ENCODE data around the gene TCP1.
"Not testable (repeated sequence)": the region's sequence is repeated elsewhere in the genome, so short reads cannot be mapped to it uniquely, and the experiment has no call there.

The TCP1 gene

GRCh38 chr6:159789377-159790148 is at the start of gene TCP1:
Gene TCP1 (minus strand): TSS chr6:159789602. CDS start chr6:159789468, 134 bp downstream.
- peak; percentile 95 to 96 (median 96) for DNase-seq (ENCODE audit: low read depth in 3 of 3, low spot score in 1 of 3)

- no peak for DNase-seq (ENCODE audit: low read depth in 3 of 3, low spot score in 1 of 3)
These were observed 48.8 kb upstream of the TCP1 start for GRCh38 chr6:159838020-159838744.

DNA sequence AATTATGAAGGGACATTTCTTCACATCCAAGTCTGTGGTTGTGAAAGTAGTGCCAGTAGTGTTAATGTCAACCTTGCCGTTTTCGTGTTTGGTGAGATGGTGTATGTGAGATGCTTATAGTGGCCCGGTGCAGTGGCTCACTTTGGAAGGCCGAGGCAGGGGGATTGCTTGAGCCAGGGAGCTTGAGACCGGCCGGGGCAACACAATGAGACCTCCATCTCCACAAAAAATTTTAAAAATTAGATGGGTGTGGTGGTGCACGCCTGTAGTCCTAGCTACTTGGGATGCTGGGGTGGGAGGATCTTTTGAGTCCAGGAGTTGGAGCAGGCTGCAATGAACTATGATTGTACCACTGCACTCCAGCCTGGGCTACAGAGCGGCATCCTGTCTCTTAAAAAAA is 48.1 kb upstream of the TCP1 start:
- DNase-seq (ENCODE audit: low read depth in 3 of 3, low spot score in 1 of 3): no peak

- no peak for DNase-seq (ENCODE audit: low read depth in 3 of 3, low spot score in 1 of 3)
These were observed 47.5 kb upstream of the TCP1 start for GRCh38 chr6:159836718-159837490.

- DNase-seq (ENCODE audit: low read depth in 3 of 3, low spot score in 1 of 3): no peak
These were observed 44.7 kb upstream of the TCP1 start for GRCh38 chr6:159833997-159834603.

DNA sequence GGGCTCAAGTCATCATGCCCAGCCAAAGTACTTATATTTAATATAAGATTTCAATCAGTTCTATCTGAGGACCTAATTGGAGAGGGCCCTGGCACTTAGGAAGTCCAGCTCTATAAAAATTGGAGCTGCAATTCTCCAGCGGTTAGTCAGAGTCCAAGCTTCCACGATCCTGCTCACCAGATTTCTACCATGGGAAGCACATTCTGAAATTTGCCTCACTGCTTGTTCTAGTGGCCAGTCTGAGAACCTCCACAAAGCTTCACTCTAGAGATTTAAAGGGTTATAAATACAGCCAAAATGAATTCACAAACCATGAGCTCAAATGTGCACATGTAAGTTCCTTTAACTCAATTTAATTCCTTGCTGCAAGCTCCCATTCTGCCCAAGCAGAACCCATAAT is 44.2 kb upstream of the TCP1 start:
- no peak for DNase-seq (ENCODE audit: low read depth in 3 of 3, low spot score in 1 of 3)

GRCh38 chr6:159832946-159833345 is 43.5 kb upstream of the TCP1 start:
- DNase-seq (ENCODE audit: low read depth in 3 of 3, low spot score in 1 of 3): no peak

DNA sequence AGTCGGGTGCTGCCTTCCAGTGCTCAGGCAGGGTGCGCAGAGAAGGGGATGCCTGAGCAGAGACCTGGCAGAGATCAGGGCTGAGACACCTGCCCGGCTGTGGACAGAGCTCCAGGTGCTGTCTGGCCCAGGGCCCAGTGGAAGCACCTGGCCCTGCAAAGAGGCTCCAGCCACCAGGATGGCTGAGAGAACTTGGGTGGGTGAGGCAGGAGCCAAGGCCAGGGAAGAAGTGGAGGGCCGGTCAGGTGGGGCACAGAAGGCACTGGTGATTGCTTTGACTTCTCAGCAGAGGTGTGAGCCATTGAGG is 41.9 kb upstream of the TCP1 start:
- DNase-seq (ENCODE audit: low read depth in 3 of 3, low spot score in 1 of 3): no peak

DNA sequence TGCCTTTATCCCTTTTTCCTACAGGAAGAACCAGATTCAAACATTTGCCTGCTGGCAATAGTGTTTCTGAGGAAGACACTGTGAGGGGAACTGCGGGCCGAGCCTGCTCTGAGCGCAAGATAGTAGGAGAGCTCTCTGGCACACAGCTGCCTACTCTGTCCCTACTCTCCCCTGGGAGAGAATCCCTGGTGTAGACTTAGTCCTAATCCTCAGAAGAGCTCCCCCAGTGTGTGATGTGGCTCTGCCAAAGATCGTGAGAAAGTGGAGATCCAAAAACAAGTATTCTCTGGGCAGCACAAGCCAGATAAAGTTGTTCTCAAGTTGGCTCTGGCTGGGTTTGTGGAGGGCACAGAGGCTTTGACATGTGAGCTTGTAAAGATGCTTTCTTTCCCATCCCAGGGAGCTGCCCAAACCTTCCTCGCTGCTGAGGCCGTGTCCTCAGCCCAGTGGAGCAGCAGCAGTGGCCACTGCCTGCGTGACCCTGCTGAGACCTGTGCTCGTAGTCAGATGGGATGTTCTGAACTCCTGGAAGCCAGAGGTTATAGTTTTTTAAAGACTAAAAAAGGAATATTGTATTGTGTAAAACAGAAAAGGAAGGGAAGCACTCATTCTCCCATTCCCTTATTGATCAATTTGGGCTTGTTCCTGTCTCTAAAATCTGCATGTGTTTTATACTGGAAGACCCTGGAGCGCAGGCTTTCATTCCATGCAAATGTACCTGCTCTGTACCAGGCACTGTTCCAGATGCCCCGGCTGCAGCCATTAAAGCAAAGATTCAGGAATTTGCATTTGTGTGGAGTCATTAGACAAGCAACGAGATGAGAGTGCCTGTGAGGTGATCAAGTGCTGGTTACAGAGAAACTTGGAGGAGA is 41.3 kb upstream of the TCP1 start:
- no peak for DNase-seq (ENCODE audit: low read depth in 3 of 3, low spot score in 1 of 3)

DNA sequence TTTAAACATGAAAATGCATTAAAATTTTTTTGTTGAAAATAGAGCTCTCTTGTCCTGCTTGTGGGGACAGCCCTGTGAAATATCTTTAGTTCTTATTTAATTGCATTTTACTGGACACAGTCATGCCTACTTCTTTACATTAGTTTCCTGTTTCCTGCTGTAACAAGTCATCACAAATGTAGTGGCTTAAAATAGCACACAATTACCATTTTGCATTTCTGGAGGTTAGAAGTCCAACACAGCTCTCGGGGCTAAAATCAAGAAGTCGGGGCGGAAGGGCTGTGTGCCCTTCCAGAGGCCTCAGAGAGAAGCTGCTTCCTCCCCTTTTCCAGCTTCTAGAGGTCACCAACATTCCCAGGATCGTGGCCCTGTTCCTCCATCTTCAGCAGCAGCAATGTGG is 40.1 kb upstream of the TCP1 start:
- no peak for DNase-seq (ENCODE audit: low read depth in 3 of 3, low spot score in 1 of 3)

DNA sequence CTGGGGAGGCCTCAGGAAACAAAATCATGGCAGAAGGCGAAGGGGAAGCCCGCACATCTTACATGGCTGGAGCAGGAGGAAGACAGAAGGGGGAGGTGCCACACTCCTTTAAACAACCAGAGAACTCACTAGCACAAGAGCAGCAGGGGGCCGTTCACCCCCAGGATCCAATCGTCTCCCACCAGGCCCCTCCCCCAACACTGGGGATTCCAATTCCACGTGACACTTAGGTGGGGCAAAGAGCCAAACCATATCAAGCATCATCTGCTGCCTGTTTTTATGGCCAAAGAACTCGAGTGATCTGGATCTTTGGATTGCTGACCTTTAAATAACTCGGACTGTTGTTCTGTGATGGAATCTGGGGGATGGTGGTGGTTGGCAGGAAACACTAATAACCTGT is 38.7 kb upstream of the TCP1 start:
- no peak for DNase-seq (ENCODE audit: low read depth in 3 of 3, low spot score in 1 of 3)

- DNase-seq (ENCODE audit: low read depth in 3 of 3, low spot score in 1 of 3): no peak
These were observed 37.7 kb upstream of the TCP1 start for GRCh38 chr6:159826968-159827647.

- no peak for DNase-seq (ENCODE audit: low read depth in 3 of 3, low spot score in 1 of 3)
These were observed 36.6 kb upstream of the TCP1 start for GRCh38 chr6:159826004-159826403.

DNA sequence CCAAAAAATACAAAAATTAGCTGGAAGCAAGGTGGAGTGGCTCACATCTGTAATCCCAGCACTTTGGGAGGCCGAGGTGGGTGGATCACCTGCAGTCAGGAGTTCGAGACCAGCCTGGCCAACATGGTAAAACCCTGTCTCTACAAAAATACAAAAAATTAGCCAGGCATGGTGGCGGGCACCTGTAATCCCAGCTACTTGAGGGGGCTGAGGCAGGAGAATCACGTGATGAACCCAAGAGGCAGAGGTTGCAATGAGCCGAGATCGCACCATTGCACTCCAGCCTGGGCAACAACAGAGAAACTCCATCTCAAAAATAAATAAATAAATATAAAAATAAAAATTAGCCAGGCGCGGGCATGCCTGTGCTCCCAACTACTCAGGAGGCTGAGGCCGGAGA is 35.3 kb upstream of the TCP1 start:
- DNase-seq (ENCODE audit: low read depth in 3 of 3, low spot score in 1 of 3): not testable (repeated sequence)

GRCh38 chr6:159823953-159824352 is 34.6 kb upstream of the TCP1 start:
- DNase-seq (ENCODE audit: low read depth in 3 of 3, low spot score in 1 of 3): no peak

DNA sequence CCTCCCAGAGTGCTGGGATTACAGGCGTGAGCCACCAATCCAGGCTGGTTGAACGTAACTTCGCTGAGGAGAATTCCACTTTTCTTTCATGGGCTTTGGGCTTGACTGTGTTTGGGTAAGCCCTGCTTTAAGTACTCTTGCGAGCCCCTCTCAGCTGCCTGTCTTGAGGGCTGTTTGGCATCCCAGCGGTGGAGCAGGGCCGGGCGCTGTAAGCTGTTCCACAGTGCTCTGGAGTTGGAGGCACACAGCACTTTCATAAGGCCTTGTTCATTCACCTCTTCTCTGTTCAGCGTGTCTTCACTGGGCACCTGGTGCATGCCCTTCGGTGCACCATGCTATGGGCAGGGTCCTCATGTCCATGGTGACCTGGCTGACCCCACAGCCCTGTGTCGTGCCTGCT is 32.3 kb upstream of the TCP1 start:
- DNase-seq (ENCODE audit: low read depth in 3 of 3, low spot score in 1 of 3): no peak

- no peak for DNase-seq (ENCODE audit: low read depth in 3 of 3, low spot score in 1 of 3)
These were observed 31.7 kb upstream of the TCP1 start for GRCh38 chr6:159821122-159821521.

GRCh38 chr6:159819932-159820640 is 30.7 kb upstream of the TCP1 start:
- peak in 1 of 3 donors; percentile 14 for DNase-seq (ENCODE audit: low read depth in 3 of 3, low spot score in 1 of 3)

DNA sequence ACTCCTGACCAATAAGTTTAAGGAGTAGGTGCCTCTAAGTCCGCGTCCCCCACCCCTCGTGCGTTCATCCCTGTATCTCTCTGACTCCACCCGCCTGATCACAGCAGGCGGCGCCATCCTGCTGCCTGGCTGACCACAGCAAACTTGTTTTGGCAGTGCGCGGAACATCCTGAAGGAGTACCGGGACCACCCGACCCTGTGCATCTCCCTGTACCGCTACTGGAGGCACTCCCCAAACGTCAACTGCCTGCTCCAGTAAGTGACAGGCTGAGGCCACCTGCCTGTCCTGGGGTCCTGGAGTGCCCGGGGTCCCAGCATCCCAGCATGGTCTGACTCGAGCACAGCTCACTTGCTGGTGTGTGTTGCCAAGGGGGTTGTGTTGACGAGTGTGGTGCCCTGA is 29.7 kb upstream of the TCP1 start:
- DNase-seq (ENCODE audit: low read depth in 3 of 3, low spot score in 1 of 3): no peak

Measured in stimulated activated CD4-positive, alpha-beta T cell treated with anti-CD3 and anti-CD28 coated beads, TNF-alpha, amount 100 ng/mL, for 1 hour (primary cell).